CD4-positive, alpha-beta T cell treated with Interleukin-4 for 1 hour (primary cell): ENCODE results near the gene NDUFS5.
"Not testable (repeated sequence)": the region's sequence is repeated elsewhere in the genome, so short reads cannot be mapped to it uniquely, and the experiment has no call there.

Source experiments
- DNase-seq, 2 donors: peaks; one replicate each; pipeline ENCODE4 v3.0.0-alpha.2; 2020 to 2022

NDUFS5 gene

DNA sequence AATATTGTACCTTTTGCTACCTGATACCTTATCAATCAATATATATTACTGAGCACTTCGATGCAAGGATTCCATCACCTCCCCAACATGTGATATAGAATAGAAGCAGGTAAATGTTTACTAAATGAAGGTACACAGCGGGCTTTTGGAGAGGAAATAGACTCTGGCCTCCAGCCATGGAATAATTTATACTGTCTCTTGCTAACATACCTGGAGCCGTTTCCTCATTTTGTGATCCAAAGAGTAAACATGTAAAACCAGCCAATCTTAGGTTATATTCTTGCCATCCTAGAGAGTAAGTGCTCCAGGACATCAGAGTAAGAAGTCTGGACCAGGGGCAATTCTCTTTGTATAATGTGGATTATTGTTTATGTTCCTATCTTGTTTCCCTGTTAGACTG lies 39.4 kb downstream of the NDUFS5 start:
- no peak for DNase-seq

DNA sequence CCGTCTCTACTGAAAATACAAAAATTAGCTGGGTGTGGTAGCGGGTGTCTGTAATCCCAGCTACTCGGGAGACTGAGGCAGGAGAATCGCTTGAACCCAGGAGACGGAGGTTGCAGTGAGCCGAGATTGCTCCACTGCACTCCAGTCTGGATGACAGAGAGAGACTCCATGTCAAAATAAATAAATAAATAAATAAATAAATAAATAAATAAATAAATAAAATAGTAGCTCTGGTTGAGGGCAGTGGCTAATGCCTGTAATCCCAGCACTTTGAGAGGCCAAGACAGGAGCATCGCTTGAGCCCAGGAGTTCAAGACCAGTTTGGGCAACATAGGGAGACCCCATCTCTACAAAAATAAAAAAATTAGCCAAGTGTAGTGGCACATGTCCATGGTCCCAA lies 42.1 kb downstream of the NDUFS5 start:
- not testable (repeated sequence) for DNase-seq

DNA sequence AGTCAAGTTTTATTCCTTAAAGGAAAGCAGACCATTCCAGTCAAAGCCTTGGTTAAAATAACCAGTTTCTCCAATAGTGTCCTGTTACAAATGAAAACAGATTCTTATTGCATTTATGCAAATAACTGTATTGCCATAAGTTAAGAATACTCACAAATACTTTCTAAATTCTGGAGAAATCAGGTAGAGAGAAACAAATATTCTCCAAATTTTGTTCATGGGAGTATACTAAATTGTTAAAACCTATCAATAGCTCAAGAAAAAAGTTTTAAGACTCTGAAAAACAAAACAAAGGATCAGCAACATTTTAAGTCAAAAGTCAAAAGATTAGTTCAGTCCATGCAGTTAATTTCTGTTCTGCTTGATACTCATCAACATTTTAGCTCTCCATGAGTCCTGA lies 45.4 kb downstream of the NDUFS5 start:
- not testable (repeated sequence) for DNase-seq

DNA sequence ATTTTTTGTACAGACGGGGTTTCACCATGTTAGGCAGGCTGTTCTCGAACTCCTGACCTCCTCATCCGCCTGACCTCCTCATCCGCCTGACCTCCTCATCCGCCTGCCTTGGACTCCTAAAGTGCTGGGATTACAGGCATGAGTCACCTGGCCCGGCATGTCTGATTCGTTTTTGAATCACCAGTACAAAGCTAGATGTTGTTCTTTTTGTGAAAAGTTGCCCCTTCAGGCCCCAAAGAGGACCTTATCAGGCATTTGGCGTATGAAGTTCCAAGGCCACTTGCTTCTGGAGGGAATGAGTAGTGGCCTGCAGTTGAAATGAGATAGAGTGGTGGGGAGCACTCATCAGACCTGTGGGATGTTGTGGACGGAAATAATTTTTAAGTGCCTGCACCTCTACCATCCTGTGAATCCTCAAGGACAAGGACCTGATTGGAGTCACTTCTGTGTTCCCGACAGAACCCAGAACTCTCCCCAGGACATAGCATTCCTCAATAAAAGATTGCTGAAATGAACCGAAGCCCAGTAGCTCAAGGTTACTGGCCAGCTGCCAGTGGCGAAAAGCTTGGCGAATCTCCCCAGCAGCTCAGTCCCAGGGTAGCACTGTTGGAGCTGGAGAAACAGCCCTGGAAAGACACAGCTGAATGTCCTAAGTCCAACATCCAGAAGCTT lies 50.1 kb downstream of the NDUFS5 start:
- no peak for DNase-seq

DNA sequence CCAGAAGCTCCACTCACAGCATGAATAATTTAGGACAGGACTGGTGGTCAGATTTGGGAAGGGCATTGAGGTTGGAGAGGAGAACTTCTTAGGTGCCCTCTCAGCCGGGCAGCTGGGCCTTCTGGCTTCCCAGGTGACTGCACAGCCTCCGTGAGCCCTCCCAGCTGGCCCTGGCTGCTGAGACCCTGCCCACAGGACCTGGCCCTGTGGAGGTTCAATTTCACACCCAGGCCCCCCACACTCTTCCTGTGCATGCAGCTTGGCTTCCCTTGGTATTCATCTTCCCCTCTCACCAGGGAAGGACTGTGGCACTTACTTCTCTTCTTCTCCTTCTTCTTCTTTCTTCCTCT lies 50.6 kb downstream of the NDUFS5 start:
- DNase-seq = no peak

DNA sequence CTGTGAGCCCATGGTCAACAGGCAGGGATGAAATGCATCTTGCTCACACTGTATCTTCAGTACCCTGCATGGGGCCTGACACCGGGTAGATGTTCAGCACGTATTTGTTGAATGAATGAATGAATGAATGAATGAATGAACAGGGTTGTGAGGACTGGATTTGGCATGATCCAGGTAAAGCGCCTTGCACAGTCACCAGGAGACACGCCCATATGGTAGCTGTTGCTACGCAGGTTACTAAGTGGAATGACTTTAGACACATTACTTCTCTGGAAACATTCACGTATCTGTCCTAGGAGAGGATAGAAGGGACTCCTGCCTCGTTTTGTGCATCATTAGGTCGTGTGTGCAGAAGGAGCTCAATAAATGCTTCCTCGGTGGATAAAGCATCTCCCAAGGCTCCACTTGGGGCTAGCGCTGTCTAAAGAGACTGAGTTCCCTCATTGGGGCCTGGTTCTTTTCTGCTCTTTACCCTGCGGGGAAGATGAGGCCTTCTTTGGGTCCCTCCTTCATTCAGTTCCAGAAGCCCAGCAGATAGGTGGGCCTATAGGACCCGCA lies 54.2 kb downstream of the NDUFS5 start:
- DNase-seq = no peak

DNA sequence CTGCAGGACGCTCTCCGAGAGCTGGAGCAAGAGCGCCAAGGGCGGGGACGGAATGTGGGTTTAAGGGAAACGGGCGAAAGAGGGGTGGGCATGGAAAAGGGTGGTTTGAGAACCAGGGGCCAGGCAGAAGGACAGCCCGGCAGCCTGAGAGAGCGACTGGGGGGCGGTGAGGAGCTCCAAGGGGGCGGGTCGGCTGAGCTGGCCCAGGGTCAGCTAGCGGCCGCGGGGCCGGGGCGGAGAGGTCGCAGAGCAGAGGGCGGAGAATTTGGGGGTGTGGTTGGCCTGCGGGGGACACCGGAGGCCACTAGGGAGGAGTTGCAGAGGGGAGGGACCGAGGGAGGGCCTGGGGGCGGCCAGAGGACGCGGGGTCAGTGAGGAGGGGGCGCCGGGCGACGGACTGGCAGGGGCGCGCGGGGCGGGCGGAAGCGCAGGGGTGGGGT lies 54.7 kb downstream of the NDUFS5 start:
- no peak for DNase-seq

DNA sequence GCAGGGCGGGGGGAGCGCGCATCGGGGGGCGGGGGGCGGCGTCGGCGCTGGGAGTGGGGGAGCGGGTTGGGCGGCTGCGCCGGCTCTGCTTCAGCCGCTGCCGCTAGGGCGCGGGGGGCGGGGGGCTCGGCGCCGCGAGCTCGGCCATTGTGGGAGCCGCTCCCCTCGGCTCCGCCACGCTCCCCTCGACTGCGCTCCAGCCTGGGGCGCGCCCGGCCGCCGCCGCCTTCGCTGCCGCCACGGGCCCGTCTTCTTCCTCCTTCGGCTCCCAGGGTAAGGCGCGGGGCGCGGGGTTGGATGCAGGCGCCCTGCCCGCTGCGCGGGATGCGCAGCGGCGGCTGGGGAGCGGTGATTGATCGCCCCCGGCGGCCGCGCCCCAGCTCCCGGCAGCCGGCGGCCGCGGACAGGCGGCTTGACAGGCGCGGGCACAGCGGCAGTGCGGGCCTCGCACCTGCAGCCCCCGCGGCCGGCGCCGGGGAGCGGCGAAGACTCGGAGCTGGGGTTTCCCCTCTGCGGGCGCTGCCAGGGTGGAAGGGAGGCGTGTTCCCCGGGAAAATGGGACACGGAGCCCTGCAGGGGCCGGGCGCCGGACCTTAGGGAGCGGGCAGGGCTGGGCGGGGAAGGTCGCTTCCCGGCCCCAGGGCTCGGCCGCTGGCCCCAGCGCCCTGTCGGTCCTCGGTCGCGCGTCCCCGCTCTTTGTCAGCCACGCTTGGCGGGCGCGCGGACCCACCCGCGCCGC lies 55.3 kb downstream of the NDUFS5 start:
- peak in 1 of 2 donors; percentile 17 for DNase-seq

DNA sequence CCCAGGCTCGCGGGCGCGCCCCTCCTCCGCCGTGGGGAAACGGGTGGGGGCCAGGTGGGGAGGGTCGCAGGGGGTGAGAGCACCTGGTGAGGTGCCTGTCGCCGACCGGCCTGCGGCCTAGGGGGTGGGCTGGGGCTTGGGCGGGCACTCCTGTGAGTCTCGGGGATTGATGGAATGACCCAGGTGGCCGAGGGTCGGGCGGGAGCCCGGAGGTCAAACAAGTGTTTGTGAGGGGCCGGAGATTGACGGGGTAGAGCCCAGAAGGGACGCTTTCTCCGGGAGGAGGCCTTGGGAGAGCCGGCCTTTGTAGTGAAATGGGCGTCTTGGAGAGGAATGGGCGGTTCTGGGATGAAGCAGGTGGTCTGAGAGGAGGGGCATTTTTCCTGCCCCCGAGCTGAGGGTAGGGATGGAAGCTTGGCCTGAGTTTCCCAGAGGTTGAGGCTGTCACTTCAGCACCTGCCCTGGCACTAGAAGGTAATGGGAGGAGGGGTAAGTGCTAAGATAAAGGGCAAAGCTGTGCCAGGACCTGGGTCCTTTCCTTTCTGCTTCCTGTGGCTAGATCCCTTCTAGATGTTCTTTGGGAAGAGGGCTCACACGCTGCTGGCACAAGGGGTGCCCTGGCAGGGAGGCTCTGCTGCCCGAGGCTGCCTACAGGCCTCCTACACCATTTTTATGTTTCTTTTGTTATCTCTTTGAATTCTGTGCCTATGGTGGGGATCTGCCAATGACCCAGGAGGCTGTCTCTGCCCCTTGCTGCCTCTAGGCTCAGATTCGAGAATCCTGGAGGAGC lies 56.1 kb downstream of the NDUFS5 start:
- DNase-seq = no peak

DNA sequence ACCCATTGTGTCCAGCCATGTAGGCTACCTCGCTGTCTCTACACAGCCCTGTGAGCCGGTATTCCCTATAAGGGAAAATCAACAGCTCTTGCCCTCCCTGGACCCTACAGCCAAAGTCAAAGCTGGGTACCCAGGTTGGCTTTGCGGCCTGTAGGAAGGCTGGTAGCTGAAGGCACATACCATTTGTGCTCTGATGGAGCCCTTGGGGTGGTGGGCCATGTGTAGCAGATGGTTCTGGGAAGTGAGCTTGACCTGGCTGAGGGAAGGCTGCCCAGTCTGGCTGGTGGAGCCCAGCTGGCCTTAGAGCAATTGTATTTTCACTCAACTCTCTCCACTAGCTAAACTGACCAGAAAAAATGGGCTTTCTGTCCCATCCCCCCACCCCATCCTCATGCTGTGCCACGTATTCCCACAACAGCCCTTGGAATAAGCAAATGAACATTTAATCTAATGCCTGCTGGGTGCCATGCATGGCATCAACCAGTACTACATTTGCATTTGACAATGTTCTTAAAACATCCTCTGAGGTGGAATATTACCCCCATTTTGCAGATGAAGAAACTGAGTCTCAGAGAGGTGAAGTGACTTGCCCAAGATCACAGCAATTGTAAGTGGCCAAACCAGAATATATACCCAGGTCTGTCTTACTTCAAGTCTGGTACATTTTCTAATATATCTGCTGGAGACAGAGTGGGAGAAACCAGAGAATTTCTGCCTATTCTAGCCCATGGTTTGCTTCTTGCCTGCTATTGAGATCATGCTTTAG lies 56.8 kb downstream of the NDUFS5 start:
- DNase-seq = no peak

DNA sequence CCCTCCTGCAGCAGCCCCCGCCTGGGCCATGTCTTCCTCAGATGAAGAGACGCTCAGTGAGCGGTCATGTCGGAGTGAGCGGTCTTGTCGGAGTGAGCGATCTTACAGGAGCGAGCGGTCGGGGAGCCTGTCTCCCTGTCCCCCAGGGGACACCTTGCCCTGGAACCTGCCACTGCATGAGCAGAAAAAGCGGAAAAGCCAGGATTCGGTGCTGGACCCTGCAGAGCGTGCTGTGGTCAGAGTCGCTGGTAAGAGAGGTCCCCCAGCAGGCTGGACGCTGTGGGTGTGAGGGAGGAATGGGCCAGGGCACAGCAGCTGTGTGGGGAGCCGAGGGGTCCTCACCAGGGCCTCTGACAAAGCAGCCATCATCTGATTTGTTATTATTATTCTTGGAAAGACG lies 58.0 kb downstream of the NDUFS5 start:
- DNase-seq = no peak
